SKM-1 treated with dmso at 0.1 percent for 144 hours (cell line): ENCODE data around the gene PTPRK.
"Not testable (repeated sequence)": the region's sequence is repeated elsewhere in the genome, so short reads cannot be mapped to it uniquely, and the experiment has no call there.

Experiments used
- DNase-seq: peaks from one replicate; lab custom pipeline; 2025; ENCODE audit not compliant: unreplicated experiment; lab: John Stamatoyannopoulos, UW

Gene PTPRK

DNA sequence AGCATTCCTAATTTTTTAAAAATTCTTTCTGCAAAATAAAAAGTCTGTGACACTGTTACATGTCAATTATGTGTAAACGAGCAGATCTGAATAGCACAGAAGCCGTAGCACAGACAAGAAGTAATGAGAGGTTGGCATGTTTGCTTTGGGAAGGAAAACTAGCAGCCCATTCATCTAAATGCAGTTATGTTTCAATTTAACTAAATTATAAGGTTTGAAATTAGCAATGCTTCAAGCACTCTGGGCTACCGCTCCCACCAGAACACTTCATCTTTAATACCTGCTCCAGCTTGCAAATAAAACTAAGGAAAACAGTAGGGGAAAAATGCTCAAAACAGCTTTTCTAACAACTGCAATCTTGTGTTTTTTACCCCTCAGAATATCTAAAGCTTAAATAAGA, 73.9 kb downstream of the PTPRK start:
- no peak for DNase-seq

GRCh38 chr6:128443553-128443952, 76.8 kb downstream of the PTPRK start:
- no peak for DNase-seq

- no peak for DNase-seq
Observed at GRCh38 chr6:128439627-128440026, 80.8 kb downstream of the PTPRK start.

DNA sequence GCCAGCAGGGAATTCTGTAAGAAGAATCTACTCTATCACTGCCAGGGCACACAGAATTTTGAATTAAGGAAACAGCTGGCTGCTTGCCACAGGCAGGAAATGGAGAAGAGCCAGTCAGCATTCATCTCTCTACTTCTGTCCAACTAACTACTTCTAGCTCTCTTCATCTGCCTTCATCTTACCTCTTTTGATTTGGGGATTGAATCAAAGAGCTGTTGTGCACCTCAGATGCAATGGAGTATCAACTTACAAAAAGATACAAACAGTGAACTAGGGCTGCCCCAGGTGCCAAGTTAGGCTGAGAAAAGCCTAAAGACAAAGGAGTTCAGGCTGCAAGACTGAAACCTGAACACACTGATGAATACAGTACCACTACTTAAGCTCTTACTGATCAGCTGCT, 82.0 kb downstream of the PTPRK start:
- no peak for DNase-seq

DNA sequence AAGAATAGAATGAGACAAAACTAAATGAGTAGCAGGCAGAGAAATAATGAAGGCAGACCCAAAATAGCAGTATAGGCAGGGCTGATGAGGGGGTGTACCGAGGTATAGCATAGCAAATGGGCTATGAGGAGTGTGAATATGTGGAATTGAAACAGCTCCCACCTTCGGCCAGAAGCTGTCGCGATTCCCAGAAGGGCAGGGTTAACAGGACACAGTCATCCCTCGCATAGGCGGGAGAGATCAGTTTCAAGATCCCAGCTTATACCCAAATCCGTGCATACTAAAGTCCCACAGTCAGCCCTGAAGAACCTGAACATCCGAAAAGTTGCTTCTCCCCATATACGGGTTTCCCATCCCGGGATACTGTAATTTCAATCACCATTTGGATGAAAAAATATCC, 82.7 kb downstream of the PTPRK start:
- DNase-seq, result no peak

DNA sequence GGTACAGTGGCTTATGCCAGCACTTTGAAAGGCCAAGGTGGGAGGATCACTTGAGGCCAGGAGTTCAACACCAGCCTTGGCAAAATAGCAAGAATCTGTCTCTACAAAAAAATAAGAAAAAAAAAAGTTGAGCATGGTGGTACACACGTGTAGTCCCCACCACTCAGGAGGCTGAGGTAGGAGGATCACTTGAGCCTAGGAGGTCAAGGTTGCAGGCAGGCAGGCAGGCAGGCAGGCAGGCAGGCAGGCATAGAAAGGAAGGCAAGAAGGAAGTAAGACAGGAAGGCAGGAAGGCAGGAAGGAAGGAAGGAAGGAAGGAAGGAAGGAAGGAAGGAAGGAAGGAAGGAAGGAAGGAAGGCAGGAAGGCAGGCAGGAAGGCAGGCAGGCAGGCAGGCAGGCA, 85.6 kb downstream of the PTPRK start:
- DNase-seq, result not testable (repeated sequence)

DNA sequence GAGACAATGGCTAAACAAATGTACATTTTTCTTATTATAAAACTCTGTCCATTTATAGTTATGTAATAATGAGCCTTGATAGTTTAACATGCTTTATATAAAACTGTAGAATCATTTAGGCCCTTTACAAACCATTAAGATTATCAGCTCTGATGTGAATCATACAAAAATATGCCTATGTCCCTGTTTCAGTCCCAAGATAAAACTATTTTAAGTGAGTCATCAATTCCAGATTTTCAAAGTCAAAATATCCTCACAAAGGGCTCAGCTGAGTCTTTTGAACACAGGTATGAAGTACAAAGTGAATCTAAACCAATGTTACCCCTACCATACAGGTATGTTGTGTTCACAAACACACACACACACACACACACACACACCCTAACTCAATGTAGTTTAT, 88.0 kb downstream of the PTPRK start:
- no peak for DNase-seq

- DNase-seq, result no peak
Observed at GRCh38 chr6:128427139-128427538, 93.3 kb downstream of the PTPRK start.

- no peak for DNase-seq
Observed at GRCh38 chr6:128425856-128426255, 94.5 kb downstream of the PTPRK start.

- no peak for DNase-seq
Observed at GRCh38 chr6:128422871-128423270, 97.5 kb downstream of the PTPRK start.

DNA sequence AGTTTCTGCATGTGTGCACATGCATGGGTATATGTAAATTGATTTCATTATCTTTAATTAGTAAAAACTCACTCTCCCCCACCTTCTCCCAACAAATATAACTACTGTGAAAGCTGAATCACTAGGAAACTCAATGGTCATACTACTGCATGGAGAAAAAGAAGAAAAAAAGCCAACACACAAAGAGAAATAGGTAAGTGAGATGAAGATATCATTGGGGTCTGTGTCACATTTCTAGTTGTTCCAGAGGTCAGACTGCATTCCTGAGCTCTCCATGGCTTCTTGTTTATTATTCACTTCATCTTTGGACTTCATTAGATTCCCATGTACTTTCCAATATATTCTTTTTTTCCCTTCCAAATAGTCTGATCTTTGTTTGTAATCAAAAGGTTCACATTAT, 98.2 kb downstream of the PTPRK start:
- DNase-seq, result no peak

DNA sequence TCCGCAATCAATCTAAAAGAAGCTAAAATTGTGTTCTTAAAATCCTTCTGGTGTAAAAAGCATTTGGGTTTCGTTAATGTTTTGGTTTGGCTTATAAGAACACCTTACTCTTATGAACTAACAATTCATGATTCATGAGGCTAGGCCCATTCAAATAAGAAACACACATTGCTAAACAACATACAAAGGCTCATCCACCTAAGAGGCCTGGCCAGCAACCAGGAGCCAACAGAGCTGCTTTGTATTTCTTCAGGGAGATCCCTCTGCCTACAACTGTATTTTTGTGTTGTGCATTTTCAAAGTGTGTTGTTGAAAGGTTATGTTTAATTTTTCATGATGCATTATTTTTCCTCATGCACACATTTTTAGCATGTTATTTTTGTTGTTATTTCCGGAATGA, 98.6 kb downstream of the PTPRK start:
- no peak for DNase-seq

GRCh38 chr6:128417698-128418097, 102.7 kb downstream of the PTPRK start:
- DNase-seq, result no peak

DNA sequence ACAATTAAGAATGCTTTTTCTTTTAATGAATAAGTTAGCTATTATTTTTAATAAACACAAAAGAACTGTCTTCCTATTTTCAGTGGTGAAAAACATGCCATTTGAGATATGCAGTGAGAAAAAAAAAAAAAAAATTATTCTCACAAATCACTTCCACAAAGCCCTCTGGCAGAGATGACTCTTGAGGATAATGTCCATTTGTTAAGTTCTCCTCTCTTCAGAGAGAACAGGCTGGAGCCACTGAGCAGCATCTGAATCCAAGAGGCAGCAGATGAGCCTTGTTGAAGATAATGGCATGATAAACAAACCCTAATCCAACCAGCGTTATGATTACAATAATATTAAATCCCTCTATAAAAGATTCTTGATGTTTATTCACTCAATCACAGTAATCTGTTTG, 105.0 kb downstream of the PTPRK start:
- no peak for DNase-seq

- no peak for DNase-seq
Observed at GRCh38 chr6:128414943-128415342, 105.5 kb downstream of the PTPRK start.

GRCh38 chr6:128413291-128413690, 107.1 kb downstream of the PTPRK start:
- no peak for DNase-seq

- DNase-seq, result no peak
Observed at GRCh38 chr6:128412680-128413079, 107.7 kb downstream of the PTPRK start.

- no peak for DNase-seq
Observed at GRCh38 chr6:128410584-128410983, 109.8 kb downstream of the PTPRK start.

GRCh38 chr6:128409003-128409402, 111.4 kb downstream of the PTPRK start:
- no peak for DNase-seq

GRCh38 chr6:128406453-128406852, 113.9 kb downstream of the PTPRK start:
- no peak for DNase-seq

GRCh38 chr6:128403618-128404444, 116.6 kb downstream of the PTPRK start:
- no peak for DNase-seq

DNA sequence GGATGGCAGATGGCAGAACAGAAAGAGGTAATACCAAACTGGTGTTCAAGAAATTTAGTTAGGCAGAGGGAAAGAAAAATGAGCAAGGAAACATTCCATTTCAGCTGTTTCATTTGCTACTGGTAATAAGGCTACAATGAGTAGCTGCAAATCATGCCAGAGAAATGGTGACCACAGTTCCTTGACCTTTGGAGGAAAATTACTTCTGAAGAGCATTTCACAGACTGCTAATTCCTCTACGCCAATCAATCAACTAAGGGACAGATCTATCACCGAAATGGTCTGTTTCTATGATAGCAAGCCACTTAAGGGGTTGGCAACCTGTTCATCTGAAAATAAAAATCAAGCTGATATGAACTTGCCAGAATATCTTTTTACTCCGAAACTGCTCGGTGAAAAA, 119.5 kb downstream of the PTPRK start:
- DNase-seq, result no peak

DNA sequence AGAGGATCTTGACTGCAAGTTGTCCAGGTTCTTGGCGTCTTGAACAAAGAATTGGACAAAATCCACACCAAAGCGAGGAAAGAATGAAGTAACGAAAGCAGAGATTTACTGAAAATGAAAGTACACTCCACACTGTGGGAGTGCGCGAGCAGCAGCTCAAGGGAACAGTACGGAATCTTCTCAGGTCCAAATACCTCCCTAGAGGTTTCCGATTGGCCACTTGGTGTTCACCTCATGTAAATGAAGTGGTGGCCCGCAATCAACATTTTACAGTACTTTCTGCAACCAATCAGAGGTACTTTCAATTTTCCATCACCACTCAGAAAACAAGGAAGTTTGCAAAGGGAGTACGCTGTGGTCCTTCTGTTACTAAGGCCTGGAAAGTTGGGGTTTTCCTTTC, 122.4 kb downstream of the PTPRK start:
- DNase-seq, result no peak
